ENCODE results near the gene CTIF.

DNA sequence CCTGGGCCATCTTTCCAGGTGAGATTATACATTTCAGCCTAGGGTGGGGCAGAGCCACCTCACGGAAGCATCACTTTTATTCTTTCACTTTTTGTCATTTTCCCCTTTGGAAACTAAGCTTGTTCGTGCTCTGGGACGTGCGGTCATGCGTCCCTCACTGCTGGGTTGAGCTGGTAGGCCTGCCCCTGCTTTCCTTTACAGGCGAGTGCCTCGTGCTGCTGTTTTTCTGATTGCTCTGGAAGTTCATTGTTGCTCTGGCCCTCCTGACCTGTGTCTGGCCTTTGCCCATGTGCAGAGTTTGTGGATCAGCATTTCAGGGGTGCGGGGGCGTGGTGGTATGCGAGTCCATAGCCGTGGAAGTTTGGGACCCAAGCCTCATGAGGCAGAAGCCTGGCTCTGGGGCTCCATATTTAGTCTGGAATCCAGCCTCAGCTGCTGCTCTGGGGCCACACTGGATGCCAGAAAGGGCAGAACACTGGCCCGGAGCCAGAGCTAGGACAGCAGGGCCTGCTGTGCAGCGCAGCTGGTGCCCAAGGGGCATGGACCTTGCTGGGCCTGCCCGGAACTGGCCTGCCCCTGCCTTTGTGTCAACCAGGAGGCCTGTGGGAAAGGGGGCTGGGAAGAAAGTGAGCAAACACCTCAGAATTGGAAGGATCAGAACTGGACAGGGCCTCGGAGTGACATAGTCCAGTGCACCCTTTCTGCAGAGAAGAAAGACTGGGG lies 51.1 kb downstream of the CTIF start:
- TF ChIP-seq, protein P1, sequence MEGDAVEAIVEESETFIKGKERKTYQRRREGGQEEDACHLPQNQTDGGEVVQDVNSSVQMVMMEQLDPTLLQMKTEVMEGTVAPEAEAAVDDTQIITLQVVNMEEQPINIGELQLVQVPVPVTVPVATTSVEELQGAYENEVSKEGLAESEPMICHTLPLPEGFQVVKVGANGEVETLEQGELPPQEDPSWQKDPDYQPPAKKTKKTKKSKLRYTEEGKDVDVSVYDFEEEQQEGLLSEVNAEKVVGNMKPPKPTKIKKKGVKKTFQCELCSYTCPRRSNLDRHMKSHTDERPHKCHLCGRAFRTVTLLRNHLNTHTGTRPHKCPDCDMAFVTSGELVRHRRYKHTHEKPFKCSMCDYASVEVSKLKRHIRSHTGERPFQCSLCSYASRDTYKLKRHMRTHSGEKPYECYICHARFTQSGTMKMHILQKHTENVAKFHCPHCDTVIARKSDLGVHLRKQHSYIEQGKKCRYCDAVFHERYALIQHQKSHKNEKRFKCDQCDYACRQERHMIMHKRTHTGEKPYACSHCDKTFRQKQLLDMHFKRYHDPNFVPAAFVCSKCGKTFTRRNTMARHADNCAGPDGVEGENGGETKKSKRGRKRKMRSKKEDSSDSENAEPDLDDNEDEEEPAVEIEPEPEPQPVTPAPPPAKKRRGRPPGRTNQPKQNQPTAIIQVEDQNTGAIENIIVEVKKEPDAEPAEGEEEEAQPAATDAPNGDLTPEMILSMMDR (IDR thresholded peaks at IDR 0.05) = no peak
- no peak for TF ChIP-seq POLR2A (IDR thresholded peaks at IDR 0.05)
